Measurements from ENCODE around the gene ARHGEF17. TPM values are rescaled to one million over a fixed set of nuclear protein-coding genes. Genes with fewer than 3 reads are reported as not detected.

The ARHGEF17 gene, protein sequence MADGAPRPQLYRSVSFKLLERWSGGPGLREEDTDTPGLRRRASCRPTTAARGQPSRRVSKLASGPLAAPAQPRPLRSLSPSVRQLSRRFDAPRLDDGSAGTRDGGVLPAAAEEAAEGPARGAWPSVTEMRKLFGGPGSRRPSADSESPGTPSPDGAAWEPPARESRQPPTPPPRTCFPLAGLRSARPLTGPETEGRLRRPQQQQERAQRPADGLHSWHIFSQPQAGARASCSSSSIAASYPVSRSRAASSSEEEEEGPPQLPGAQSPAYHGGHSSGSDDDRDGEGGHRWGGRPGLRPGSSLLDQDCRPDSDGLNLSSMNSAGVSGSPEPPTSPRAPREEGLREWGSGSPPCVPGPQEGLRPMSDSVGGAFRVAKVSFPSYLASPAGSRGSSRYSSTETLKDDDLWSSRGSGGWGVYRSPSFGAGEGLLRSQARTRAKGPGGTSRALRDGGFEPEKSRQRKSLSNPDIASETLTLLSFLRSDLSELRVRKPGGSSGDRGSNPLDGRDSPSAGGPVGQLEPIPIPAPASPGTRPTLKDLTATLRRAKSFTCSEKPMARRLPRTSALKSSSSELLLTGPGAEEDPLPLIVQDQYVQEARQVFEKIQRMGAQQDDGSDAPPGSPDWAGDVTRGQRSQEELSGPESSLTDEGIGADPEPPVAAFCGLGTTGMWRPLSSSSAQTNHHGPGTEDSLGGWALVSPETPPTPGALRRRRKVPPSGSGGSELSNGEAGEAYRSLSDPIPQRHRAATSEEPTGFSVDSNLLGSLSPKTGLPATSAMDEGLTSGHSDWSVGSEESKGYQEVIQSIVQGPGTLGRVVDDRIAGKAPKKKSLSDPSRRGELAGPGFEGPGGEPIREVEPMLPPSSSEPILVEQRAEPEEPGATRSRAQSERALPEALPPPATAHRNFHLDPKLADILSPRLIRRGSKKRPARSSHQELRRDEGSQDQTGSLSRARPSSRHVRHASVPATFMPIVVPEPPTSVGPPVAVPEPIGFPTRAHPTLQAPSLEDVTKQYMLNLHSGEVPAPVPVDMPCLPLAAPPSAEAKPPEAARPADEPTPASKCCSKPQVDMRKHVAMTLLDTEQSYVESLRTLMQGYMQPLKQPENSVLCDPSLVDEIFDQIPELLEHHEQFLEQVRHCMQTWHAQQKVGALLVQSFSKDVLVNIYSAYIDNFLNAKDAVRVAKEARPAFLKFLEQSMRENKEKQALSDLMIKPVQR (N-terminal part only)
- polyA plus RNA-seq, result 6.8 and 9.3 TPM in 2 replicates

DNA sequence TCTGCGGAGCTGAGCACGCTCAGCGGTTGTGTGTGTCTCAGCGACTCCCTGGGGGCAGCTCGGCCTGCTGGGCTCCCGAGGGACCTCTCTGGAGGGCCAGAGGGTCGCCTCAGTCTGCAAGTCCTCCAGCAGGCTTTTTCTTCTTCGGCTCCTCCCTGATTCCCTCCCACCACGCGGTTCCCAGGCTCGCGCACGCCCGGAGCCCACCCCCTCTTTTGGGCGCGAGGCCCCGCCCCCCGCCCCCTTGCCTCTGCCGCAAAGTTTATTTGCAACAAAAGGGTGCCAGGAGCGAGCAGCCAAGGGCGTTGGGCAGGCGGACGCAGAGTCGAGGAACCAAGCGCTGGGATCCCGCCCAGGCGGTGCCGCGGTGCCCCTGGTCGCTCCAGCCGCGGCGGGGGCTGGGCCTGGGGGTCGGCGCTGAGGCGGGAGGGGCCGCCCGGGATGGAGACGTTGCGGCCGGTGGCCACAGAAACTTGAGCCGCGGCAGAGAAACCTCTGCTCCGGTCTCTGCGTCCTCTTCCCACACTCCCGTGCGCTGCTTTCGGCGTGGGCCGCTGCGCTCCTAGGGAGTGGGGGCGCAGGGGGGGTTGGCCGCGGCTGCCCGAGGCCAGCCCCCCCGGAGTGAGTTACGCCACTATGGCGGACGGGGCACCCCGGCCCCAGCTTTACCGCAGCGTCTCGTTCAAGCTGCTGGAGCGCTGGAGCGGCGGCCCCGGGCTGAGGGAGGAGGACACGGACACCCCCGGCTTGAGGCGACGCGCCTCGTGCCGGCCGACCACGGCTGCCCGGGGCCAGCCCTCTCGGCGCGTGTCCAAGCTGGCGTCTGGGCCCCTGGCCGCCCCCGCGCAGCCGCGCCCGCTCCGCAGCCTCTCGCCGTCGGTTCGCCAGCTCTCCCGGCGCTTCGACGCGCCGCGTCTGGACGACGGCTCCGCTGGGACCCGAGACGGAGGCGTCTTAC lies at the start of gene ARHGEF17:
ARHGEF17 (plus strand) TSS at position 274 of the 958 bp plus-strand sequence; CDS start at position 637, 363 bp downstream.

DNA sequence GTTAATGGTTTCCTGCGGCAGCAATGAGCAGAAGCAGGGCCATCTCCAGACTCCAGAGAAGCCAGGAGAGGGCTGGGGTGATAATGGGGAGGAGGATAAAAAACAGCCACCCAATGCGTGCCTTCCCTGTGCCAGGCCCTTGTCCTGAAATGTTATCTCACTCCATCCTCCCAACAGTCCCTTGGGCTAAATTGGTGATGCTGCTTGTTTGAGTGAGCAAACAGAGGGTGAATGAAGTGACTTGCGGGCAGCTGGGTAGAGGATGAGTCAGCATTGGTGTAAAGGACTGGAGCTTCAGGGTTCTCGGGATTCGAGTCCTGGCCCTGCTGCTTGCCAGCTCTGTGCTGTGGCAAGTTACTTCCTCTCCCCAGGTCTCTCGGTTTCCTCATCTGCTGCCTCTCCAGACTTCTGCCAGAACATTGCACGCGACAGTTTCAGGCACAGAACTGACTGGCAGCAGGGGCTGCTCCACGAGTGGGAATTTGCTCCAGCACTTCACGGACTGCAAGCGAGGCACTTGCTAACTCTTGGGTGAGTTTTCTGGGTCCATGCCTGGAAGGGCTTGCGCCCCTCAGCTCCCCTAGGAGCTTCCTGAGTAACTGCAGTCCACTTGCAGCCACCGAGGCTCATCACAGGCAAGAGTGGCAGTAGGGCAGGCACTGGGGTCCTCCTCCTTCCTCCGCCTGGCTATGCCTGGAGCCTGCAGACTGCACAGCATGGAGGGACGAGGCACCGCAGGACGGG lies 36.0 kb upstream of the ARHGEF17 start, which contains the start of gene P2RY6:
P2RY6 (plus strand) TSS at position 403 of the 744 bp plus-strand sequence. CDS start 24,181 bp downstream, outside the sequence.

DNA sequence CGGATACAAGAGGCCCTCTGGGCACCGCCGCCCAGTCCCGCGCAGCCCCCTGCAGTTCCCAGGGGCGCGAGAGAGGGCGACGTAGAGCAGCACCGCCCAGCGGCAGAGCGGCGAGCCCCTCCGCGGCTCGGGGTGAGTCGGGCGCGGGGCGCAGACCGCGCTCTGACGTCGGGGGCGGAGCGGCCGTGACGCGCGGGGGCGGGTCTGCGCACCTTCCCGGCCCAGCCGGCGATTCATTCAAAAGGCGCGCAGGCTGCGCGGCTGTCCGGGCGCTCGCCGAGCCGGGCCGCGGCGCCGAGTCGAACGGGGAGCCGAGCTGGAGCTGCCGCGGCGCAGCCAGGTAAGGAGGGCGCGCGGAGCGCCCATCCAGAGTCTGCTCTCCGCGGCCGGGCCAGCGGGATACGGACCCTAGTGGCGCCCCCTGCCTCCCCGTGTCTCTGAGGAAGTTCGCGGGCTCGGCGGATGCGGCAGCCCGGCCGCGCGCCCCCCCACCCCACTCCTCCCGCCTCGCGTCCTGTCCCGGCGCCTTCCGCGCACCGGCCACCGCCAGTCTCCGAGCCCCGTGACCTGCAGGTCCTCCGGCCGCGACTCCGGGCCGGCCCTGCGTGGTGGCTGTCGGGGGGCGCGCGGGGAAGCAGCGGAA lies 68.2 kb downstream of the ARHGEF17 start, which contains the start of gene RELT:
RELT (plus strand) TSS at position 240 of the 643 bp plus-strand sequence. CDS start 12,738 bp downstream, outside the sequence.

Other genes with a start within 250 kb of the ARHGEF17 start
- 3.4 and 3.6 TPM in 2 replicates for gene FCHSD2, start 166.0 kb upstream of the ARHGEF17 start, polyA plus RNA-seq
- not detected in 2 replicates for gene P2RY2, start 90.0 kb upstream of the ARHGEF17 start, polyA plus RNA-seq
- not detected in 2 replicates for gene P2RY6, start 35.9 kb upstream of the ARHGEF17 start, polyA plus RNA-seq
- gene RELT, start 68.1 kb downstream of the ARHGEF17 start, polyA plus RNA-seq, result 2.2 and 3.7 TPM in 2 replicates

Data from Purkinje cell (primary cell).